Left ventricle myocardium inferior (tissue), 1 donor: ENCODE results near the gene CNST. TPM values are rescaled to one million over a fixed set of nuclear protein-coding genes. Genes with fewer than 3 reads are reported as not detected.
A peak's percentile ranks its signal among the peaks of the same experiment; 100 is the strongest.
"Not testable (repeated sequence)": the region's sequence is repeated elsewhere in the genome, so short reads cannot be mapped to it uniquely, and the experiment has no call there.

Experiments
- DNase-seq: peaks from one replicate; pipeline ENCODE4 v3.0.0-alpha.2; 2020
- H3K27ac ChIP-seq: fragments of 200-600 bp; replicated peaks from 2 replicates; pipeline ENCODE4 v1.8.0; 2021
- H3K27me3 ChIP-seq: fragments of 200-600 bp; 2 replicates; pipeline ENCODE4 v1.8.0; 2021; ENCODE audit warnings: low read depth
- H3K36me3 ChIP-seq: fragments of 200-600 bp; 2 replicates; pipeline ENCODE4 v1.8.0; 2021
- H3K4me1 ChIP-seq: fragments of 200-600 bp; 2 replicates; pipeline ENCODE4 v1.8.0; 2021
- H3K4me3 ChIP-seq: fragments of 200-600 bp; 2 replicates; pipeline ENCODE4 v1.8.0; 2021; ENCODE audit warnings: mild to moderate bottlenecking, moderate library complexity
- H3K9me3 ChIP-seq: fragments of 200-600 bp; replicated peaks from 2 replicates; pipeline ENCODE4 v1.8.0; 2021
- CTCF ChIP-seq: fragments of 200-600 bp; IDR thresholded peaks from 2 replicates; pipeline ENCODE4 v1.8.0; 2021; ENCODE audit warnings: antibody characterized with exemption, mild to moderate bottlenecking, borderline replicate concordance
- intact Hi-C: fragments of 100-400 bp; cut with micrococcal nuclease; formaldehyde crosslinking; loops from one replicate; pipeline ENCODE4 v1.11.0; 2022
- total RNA-seq: library from RNA; stranded (reverse); fragmentation: NEBNext Ultra II Directional; extraction: Animal tissue kit (Norgen Biotek cat#: 25700); gene quantifications from one replicate; pipeline ENCODE4 v1.2.1, GENCODE V29; 2021
- donor health status: DM: no; HTN: yes; CAD: no; lungs with severe emphysema.

The CNST gene
- total RNA-seq, 1 donor from 2014 or later = 18.9 TPM

- H3K4me1 ChIP-seq = peaks cover 64% of the 10 kb centered on the region
- H3K4me3 ChIP-seq = peak overlapping the region; percentile 10
- TF ChIP-seq CTCF = no peak
Measured at GRCh38 chr1:246588159-246588721, 22.0 kb downstream of the CNST start.

GRCh38 chr1:246589919-246590318 is 23.7 kb downstream of the CNST start:
- H3K9me3 ChIP-seq, intact Hi-C loops, H3K27ac ChIP-seq, H3K4me3 ChIP-seq, DNase-seq, H3K27me3 ChIP-seq: not testable (repeated sequence)
- Histone ChIP-seq H3K36me3 (peaks cover 19% of the 10 kb centered on the region), H3K4me1 (peaks cover 47% of the 10 kb centered on the region)

More at GRCh38 chr1:246588159-246588721, 22.0 kb downstream of the CNST start:
- intact Hi-C loops = no loop called here
- Histone ChIP-seq H3K27me3 (no peaks in the 10 kb centered on the region), H3K27ac (peak overlapping the region; percentile 76), H3K9me3 (peaks cover 5% of the 10 kb centered on the region), H3K36me3 (peaks cover 12% of the 10 kb centered on the region)
- no peak for DNase-seq

GRCh38 chr1:246591047-246591446 is 24.8 kb downstream of the CNST start:
- Histone ChIP-seq H3K27me3 (no peaks in the 10 kb centered on the region), H3K4me1 (peaks cover 50% of the 10 kb centered on the region), H3K4me3 (no peak overlapping the region), H3K27ac (no peak overlapping the region), H3K36me3 (peaks cover 19% of the 10 kb centered on the region), H3K9me3 (peaks cover 5% of the 10 kb centered on the region)
- TF ChIP-seq CTCF = no peak
- no peak for DNase-seq
- intact Hi-C loops = no loop called here

GRCh38 chr1:246591504-246591903 is 25.2 kb downstream of the CNST start:
- H3K9me3 ChIP-seq = peaks cover 5% of the 10 kb centered on the region
- no peak for DNase-seq
- H3K36me3 ChIP-seq = peaks cover 19% of the 10 kb centered on the region
- peaks cover 54% of the 10 kb centered on the region for H3K4me1 ChIP-seq
- H3K27ac ChIP-seq = no peak overlapping the region
- intact Hi-C loops = no loop called here
- H3K27me3 ChIP-seq = no peaks in the 10 kb centered on the region
- no peak overlapping the region for H3K4me3 ChIP-seq
- no peak for TF ChIP-seq CTCF

GRCh38 chr1:246591958-246592357 is 25.7 kb downstream of the CNST start:
- H3K4me1 ChIP-seq = peaks cover 54% of the 10 kb centered on the region
- no peak overlapping the region for H3K27ac ChIP-seq
- DNase-seq = no peak
- no peak overlapping the region for H3K4me3 ChIP-seq
- H3K27me3 ChIP-seq = no peaks in the 10 kb centered on the region
- H3K9me3 ChIP-seq = peaks cover 5% of the 10 kb centered on the region
- H3K36me3 ChIP-seq = peaks cover 19% of the 10 kb centered on the region
- TF ChIP-seq CTCF = no peak
- intact Hi-C loops = no loop called here

- Histone ChIP-seq H3K4me3 (no peak overlapping the region), H3K27me3 (no peaks in the 10 kb centered on the region), H3K36me3 (peaks cover 19% of the 10 kb centered on the region), H3K4me1 (peaks cover 54% of the 10 kb centered on the region), H3K27ac (no peak overlapping the region), H3K9me3 (peaks cover 5% of the 10 kb centered on the region)
- intact Hi-C loops = no loop called here
- no peak for TF ChIP-seq CTCF
- DNase-seq = no peak
Measured at GRCh38 chr1:246592695-246593094, 26.4 kb downstream of the CNST start.
